Vagina (tissue), 2 donors: ENCODE results near the gene IRF2. TPM values are rescaled to one million over a fixed set of nuclear protein-coding genes. Genes with fewer than 3 reads are reported as not detected.

Experiments
- DNase-seq, 2 donors: peaks; one replicate each; pipeline ENCODE4 v3.0.0-alpha.2; 2017; ENCODE audit errors: extremely low spot score in 2 of 2
- H3K27ac ChIP-seq: fragments of 200-600 bp; sonication (generic); one replicate; pipeline ENCODE4 v1.5.1; 2019
- H3K27me3 ChIP-seq: fragments of 200-600 bp; sonication (generic); one replicate; pipeline ENCODE4 v1.5.1; 2019
- H3K36me3 ChIP-seq, 2 donors: fragments of 200-600 bp; sonication (generic); one replicate each; pipeline ENCODE4 v1.5.1; 2017 to 2019
- H3K4me1 ChIP-seq: fragments of 200-600 bp; sonication (generic); one replicate; pipeline ENCODE4 v1.5.1; 2019
- H3K4me3 ChIP-seq, 2 donors: fragments of 200-600 bp; sonication (generic); 1 replicate in 1 of 2; 2 replicates in 1 of 2; pipeline ENCODE4 v1.5.1; 2016 to 2019
- H3K9me3 ChIP-seq: fragments of 200-600 bp; sonication (generic); one replicate; pipeline ENCODE4 v1.5.1; 2019
- POLR2A ChIP-seq, 2 donors: fragments of 450-650 bp; IDR thresholded peaks; one replicate each; pipeline ENCODE4 v1.6.1; 2017; ENCODE audit warnings: antibody characterized with exemption in 2 of 2, mild to moderate bottlenecking in 2 of 2, moderate library complexity in 2 of 2
- POLR2AphosphoS5 ChIP-seq, 2 donors: sonication (generic); formaldehyde crosslinking; IDR thresholded peaks; one replicate each; pipeline ENCODE4 v1.9.0; 2017; ENCODE audit warnings: antibody characterized with exemption in 2 of 2, mild to moderate bottlenecking in 2 of 2, low read depth in 1 of 2; ENCODE audit not compliant: insufficient read depth in 1 of 2
- intact Hi-C: fragments of 100-400 bp; cut with DNase I; formaldehyde crosslinking; loops from one replicate; pipeline ENCODE4 v1.15.1; 2023
- total RNA-seq: library from RNA; depleted of rRNA; stranded (reverse); fragments of >200 nt; gene quantifications from one replicate; pipeline ENCODE4 v1.2.3, GENCODE V29; 2016
- TF ChIP-seq, protein P1 (sequence below), 3 experiments: fragments of 450-650 bp in 2 of 3; fragments of 200-600 bp in 1 of 3; sonication (generic) in 1 of 3; IDR thresholded peaks; one replicate each; pipeline ENCODE4 v1.5.1; 2017 to 2019; ENCODE audit warnings: antibody characterized with exemption in 3 of 3, mild to moderate bottlenecking in 2 of 3, moderate library complexity in 2 of 3

IRF2 gene
- total RNA-seq, 1 donor from 2014 or later, result 18.7 TPM

DNA sequence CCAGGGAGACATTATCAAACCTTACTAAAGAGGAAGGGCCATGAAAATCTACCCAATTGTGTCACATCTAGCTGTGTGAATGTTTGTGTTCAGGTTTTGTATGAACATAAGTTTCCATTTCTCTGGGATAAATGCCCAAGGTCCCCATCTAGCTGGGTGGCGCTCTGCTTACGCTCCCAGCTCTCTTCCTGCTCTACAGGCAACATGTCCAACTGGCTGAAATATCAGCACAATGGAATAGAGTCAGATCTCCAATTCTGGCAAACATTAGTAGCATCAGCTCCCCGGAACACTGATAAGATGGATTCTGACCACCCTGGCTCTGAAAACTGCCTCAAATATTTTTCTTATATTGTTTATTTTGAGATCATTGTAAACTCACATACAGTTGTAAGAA lies 74.8 kb downstream of the IRF2 start:
- no peak for DNase-seq
- no peak overlapping the region for H3K27ac ChIP-seq
- TF ChIP-seq, protein P1, sequence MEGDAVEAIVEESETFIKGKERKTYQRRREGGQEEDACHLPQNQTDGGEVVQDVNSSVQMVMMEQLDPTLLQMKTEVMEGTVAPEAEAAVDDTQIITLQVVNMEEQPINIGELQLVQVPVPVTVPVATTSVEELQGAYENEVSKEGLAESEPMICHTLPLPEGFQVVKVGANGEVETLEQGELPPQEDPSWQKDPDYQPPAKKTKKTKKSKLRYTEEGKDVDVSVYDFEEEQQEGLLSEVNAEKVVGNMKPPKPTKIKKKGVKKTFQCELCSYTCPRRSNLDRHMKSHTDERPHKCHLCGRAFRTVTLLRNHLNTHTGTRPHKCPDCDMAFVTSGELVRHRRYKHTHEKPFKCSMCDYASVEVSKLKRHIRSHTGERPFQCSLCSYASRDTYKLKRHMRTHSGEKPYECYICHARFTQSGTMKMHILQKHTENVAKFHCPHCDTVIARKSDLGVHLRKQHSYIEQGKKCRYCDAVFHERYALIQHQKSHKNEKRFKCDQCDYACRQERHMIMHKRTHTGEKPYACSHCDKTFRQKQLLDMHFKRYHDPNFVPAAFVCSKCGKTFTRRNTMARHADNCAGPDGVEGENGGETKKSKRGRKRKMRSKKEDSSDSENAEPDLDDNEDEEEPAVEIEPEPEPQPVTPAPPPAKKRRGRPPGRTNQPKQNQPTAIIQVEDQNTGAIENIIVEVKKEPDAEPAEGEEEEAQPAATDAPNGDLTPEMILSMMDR (IDR thresholded peaks at IDR 0.05), result no peak
- no peak for TF ChIP-seq POLR2A (IDR thresholded peaks at IDR 0.05)
- no peak for TF ChIP-seq POLR2AphosphoS5 (IDR thresholded peaks at IDR 0.05; ENCODE audit: insufficient read depth in 1 of 2, low read depth in 1 of 2)
- no peaks in the 10 kb centered on the region for H3K27me3 ChIP-seq
- peaks cover 16% of the 10 kb centered on the region for H3K4me1 ChIP-seq
- H3K4me3 ChIP-seq, result no peak overlapping the region
- peaks cover 0 to 38% of the 10 kb centered on the region in 2 donors for H3K36me3 ChIP-seq
- intact Hi-C loops, result no loop called here
- H3K9me3 ChIP-seq, result no peaks in the 10 kb centered on the region

DNA sequence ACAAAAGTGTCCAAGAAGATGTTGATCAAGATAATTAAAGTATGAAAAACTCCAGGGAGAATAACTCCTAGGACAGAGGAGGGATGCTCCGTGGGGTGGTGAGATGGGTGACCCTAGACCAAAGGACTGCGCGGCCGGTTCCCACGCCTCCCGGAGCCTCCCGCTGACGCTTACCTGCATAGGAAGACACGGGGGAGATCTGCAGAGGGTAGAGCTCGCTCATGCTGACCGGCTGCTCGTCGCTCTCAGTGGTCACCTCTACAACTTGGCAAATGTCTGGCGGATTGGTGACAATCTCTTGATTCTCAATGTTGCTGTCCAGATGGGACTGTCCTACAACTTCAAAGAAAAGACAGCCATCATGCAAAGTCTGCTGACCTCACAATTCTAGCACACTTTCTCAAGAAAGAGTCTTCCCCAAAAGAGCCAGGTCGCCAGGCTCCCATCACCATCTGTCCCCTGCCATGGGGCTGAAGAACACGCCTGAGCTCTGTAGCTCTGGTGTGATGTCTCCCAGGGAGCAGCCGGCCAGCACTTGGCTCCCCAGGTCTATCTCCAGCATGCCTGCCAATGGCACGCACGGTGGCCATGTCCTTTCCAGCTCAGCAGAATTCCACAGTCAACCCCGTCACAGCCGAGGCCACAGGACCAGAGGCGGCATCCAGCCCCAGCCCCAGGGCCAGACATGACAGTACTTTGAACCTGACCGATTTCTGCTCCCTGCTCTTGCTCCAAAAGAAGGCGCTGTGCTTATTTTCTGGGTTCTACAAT lies 75.4 kb downstream of the IRF2 start:
- peaks cover 16% of the 10 kb centered on the region for H3K4me1 ChIP-seq

DNA sequence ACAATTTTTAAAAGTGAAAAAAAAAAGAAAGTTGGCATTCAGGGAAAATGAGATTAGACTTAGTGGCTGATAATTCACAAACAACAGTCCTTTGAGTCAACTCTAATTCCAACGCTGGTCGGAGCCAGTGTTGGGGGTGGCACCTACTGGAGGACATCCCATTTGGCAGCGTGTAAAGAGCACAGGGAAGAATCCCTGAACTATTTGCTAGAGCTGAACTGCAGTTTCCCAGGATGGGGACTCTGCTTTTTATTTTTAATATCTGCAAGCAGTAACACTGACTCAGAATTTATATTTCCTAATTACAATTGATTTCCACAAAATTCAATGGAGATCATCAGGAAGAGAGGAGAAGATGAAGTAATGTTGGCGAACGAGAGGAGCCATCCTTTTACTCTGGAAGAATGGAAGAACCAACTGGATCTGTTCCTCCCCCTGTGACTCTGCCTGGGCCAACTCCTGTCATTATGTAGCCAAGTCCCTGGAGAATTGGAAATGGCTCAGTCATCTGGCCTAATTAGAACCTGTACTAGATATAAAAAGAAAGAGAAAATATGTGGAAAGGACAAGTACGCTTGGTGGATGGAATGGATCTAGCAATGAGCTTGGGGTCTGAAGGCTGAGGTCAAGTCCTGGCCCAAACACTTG lies 76.7 kb downstream of the IRF2 start:
- Histone ChIP-seq H3K27me3 (no peaks in the 10 kb centered on the region), H3K4me1 (peaks cover 16% of the 10 kb centered on the region), H3K36me3 (peaks cover 0 to 33% of the 10 kb centered on the region in 2 donors), H3K4me3 (no peak overlapping the region), H3K27ac (no peak overlapping the region), H3K9me3 (no peaks in the 10 kb centered on the region)
- TF ChIP-seq POLR2AphosphoS5 (IDR thresholded peaks at IDR 0.05; ENCODE audit: insufficient read depth in 1 of 2, low read depth in 1 of 2), result no peak
- TF ChIP-seq POLR2A (IDR thresholded peaks at IDR 0.05), result no peak
- TF ChIP-seq, protein P1 (IDR thresholded peaks at IDR 0.05), result no peak
- no peak for DNase-seq
- intact Hi-C loops, result no loop called here

More for the DNA sequence above, 75.4 kb downstream of the IRF2 start:
- H3K4me3 ChIP-seq, result no peak overlapping the region
- no peaks in the 10 kb centered on the region for H3K27me3 ChIP-seq
- DNase-seq, result no peak
- intact Hi-C loops, result no loop called here
- no peak overlapping the region for H3K27ac ChIP-seq
- TF ChIP-seq, protein P1 (IDR thresholded peaks at IDR 0.05), result no peak
- TF ChIP-seq POLR2A (IDR thresholded peaks at IDR 0.05) (no peak), POLR2AphosphoS5 (IDR thresholded peaks at IDR 0.05; ENCODE audit: insufficient read depth in 1 of 2, low read depth in 1 of 2) (no peak)
- no peaks in the 10 kb centered on the region for H3K9me3 ChIP-seq
- peaks cover 0 to 35% of the 10 kb centered on the region in 2 donors for H3K36me3 ChIP-seq

DNA sequence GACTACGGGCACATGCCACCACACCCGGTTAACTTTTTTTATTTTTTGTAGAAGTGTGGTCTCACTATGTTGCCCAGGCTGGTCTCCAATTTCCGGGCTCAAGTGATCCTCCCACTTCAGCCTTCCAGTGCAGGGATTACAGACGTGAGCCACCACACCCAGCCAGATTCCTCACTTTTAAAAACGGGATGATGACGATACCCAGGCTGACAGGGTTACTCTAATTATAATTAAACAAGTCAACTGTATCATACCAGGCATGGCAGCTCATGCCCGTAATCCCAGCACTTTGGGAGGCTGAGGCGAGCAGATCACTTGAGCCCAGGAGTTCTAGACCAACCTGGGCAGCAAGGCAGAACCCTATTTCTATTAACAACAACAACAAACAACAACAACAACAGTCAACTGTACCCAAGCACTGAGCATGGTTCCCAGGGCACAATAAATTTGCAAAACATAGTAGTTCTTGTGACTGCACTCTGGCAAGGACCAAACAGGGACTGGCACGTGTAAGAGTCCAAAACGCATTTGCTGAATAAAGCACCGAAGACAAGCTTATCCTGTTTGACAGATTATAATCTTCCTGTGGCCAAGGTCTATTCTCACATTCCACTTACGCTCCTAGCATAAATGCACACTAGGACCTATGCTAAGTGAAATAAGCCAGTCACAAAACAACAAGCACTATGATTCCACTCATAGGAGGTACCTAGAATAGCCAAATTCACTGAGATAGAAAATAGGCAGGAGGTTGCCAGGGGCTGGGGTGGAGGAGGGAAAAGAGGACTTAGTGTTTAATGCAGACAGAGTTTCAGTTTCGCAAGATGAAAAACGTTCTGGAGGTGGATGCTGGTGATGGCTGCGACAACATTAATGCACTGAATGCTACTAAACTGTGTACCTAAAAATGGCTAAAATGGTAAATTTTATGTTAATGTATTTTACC lies 77.5 kb downstream of the IRF2 start:
- H3K27ac ChIP-seq, result no peak overlapping the region
- no peaks in the 10 kb centered on the region for H3K9me3 ChIP-seq
- H3K4me3 ChIP-seq, result no peak overlapping the region
- TF ChIP-seq POLR2AphosphoS5 (IDR thresholded peaks at IDR 0.05; ENCODE audit: insufficient read depth in 1 of 2, low read depth in 1 of 2), result no peak
- no peak for TF ChIP-seq POLR2A (IDR thresholded peaks at IDR 0.05)
- TF ChIP-seq, protein P1 (IDR thresholded peaks at IDR 0.05), result no peak
- peaks cover 0 to 35% of the 10 kb centered on the region in 2 donors for H3K36me3 ChIP-seq
- DNase-seq, result no peak
- intact Hi-C loops, result no loop called here
- H3K27me3 ChIP-seq, result no peaks in the 10 kb centered on the region
- H3K4me1 ChIP-seq, result peaks cover 11% of the 10 kb centered on the region
